ENCODE data around the gene CMA1.

DNA sequence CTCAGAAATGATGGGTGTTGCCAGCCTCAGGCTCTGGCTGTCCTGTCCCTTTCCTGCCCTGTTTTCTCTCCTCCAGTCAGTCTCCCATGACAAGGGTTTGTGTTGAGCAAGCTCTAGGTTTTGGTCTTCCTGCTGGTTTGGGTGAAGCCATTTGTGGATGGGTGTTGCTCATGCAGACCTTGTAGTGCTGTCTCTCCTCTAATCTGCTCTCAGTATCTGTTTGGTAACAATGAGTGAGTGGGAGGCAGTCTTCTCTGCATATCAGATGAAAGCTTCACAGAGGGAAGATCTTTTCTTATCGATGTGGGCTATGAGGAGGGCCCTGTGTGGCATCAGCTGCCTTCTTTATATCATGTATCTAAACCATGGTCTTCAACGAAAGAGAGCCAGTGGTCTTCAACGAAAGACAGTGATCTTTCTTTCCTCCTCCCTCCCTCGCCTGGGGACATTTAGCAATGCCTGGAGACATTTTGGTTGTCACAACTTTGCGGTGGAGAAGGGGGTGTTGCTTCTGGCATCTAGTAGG is 3.6 kb downstream of the CMA1 start:
- TF ChIP-seq, protein P1, sequence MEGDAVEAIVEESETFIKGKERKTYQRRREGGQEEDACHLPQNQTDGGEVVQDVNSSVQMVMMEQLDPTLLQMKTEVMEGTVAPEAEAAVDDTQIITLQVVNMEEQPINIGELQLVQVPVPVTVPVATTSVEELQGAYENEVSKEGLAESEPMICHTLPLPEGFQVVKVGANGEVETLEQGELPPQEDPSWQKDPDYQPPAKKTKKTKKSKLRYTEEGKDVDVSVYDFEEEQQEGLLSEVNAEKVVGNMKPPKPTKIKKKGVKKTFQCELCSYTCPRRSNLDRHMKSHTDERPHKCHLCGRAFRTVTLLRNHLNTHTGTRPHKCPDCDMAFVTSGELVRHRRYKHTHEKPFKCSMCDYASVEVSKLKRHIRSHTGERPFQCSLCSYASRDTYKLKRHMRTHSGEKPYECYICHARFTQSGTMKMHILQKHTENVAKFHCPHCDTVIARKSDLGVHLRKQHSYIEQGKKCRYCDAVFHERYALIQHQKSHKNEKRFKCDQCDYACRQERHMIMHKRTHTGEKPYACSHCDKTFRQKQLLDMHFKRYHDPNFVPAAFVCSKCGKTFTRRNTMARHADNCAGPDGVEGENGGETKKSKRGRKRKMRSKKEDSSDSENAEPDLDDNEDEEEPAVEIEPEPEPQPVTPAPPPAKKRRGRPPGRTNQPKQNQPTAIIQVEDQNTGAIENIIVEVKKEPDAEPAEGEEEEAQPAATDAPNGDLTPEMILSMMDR (IDR thresholded peaks at IDR 0.05), result no peak
- no peak for TF ChIP-seq EZH2 (IDR thresholded peaks at IDR 0.05; ENCODE audit: borderline replicate concordance, insufficient read depth, low read depth, low read length, poor library complexity, severe bottlenecking)
